PFSK-1 (cell line): ENCODE data around the gene MEG3.

ENCODE experiments used
- FOXP2 ChIP-seq: optimal IDR thresholded peaks from 2 replicates; pipeline ENCODE3; 2011; ENCODE audit warnings: borderline replicate concordance, control low read depth, inconsistent platforms; ENCODE audit not compliant: insufficient read depth; ENCODE audit errors: extremely low read length, extremely low read depth
- POLR2AphosphoS5 ChIP-seq: IDR thresholded peaks from 2 replicates; pipeline ENCODE4 v1.6.1; 2012; ENCODE audit warnings: low read depth, mild to moderate bottlenecking, control low read depth, low read length, moderate library complexity
- SIN3A ChIP-seq: IDR thresholded peaks from 2 replicates; pipeline ENCODE4 v1.6.1; 2012; ENCODE audit warnings: mild to moderate bottlenecking, low read length, moderate library complexity, borderline replicate concordance; ENCODE audit not compliant: insufficient read depth
- TAF1 ChIP-seq: IDR thresholded peaks from 2 replicates; pipeline ENCODE4 v1.6.1; 2012; ENCODE audit warnings: low read length, control low read depth, borderline replicate concordance; ENCODE audit not compliant: insufficient read depth
- TF ChIP-seq, protein P1 (sequence below), 2 experiments: IDR thresholded peaks; 2 replicates each; pipeline versions ENCODE4 v1.6.1 to v1.8.0; 2011 to 2012; ENCODE audit warnings: low read depth in 2 of 2, low read length in 2 of 2, control low read depth in 1 of 2, inconsistent platforms in 1 of 2, mild to moderate bottlenecking in 1 of 2, moderate library complexity in 1 of 2; ENCODE audit not compliant: insufficient read depth in 1 of 2

DNA sequence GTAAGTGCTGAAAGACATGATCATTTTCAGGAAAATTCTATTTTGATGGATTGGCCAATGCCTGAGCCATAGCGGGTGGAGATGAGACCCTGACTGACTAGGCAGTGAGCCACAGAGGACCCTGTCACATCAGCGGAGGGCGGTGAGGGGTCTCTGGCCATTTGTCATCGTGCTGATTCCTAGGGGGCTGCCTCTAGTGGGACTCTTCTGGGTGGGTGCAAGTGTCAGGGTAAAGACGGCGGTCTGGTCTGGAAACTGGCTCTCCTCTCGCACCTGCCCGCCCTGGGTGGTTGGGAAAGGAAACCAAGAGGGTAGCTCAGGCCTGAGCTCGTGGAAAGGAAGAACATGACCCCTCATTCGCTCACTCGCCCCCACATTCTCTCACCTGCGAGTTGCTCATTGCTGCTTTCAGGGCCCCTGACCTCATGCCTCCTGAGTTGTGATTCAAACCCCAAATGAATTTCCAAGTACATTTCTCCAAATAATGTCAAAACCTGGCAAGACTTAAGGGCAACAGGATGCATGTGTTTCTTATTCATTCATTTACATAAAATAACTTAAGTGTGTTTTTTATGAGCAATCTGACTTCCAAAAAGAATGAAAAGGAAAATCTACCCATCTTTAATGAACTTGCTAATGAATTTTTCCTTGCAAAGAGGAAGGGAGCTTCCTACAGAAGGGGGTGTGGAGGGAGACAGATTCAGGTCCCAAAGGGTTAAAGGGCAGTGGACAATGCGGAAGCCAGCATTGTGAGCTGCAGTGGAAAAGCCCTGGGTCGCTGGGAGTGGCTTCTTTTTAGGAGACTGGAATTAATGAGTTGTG is 12.8 kb downstream of the MEG3 start:
- no peak for TF ChIP-seq POLR2AphosphoS5
- TF ChIP-seq, protein P1, sequence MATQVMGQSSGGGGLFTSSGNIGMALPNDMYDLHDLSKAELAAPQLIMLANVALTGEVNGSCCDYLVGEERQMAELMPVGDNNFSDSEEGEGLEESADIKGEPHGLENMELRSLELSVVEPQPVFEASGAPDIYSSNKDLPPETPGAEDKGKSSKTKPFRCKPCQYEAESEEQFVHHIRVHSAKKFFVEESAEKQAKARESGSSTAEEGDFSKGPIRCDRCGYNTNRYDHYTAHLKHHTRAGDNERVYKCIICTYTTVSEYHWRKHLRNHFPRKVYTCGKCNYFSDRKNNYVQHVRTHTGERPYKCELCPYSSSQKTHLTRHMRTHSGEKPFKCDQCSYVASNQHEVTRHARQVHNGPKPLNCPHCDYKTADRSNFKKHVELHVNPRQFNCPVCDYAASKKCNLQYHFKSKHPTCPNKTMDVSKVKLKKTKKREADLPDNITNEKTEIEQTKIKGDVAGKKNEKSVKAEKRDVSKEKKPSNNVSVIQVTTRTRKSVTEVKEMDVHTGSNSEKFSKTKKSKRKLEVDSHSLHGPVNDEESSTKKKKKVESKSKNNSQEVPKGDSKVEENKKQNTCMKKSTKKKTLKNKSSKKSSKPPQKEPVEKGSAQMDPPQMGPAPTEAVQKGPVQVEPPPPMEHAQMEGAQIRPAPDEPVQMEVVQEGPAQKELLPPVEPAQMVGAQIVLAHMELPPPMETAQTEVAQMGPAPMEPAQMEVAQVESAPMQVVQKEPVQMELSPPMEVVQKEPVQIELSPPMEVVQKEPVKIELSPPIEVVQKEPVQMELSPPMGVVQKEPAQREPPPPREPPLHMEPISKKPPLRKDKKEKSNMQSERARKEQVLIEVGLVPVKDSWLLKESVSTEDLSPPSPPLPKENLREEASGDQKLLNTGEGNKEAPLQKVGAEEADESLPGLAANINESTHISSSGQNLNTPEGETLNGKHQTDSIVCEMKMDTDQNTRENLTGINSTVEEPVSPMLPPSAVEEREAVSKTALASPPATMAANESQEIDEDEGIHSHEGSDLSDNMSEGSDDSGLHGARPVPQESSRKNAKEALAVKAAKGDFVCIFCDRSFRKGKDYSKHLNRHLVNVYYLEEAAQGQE (IDR thresholded peaks at IDR 0.05; ENCODE audit: insufficient read depth in 1 of 2, low read depth in 2 of 2, low read length in 2 of 2): no peak
- TF ChIP-seq TAF1: no peak
- TF ChIP-seq SIN3A: no peak
- no peak for TF ChIP-seq FOXP2
